AG08396 (cell line): ENCODE data around the gene TCF7.

Source experiments
- DNase-seq: peaks from one replicate; pipeline ENCODE4 v3.0.0; 2012; ENCODE audit warnings: low spot score, mixed read lengths

TCF7 gene

GRCh38 chr5:134113902-134114875, at the start of gene TCF7:
TCF7 (plus strand) TSS chr5:134114681; CDS start chr5:134114907, 226 bp downstream.
- peak; percentile 98 for DNase-seq

GRCh38 chr5:134069553-134069952, 44.9 kb upstream of the TCF7 start:
- no peak for DNase-seq

- no peak for DNase-seq
Measured at GRCh38 chr5:134070725-134071613, 43.5 kb upstream of the TCF7 start.

GRCh38 chr5:134071614-134072207, 42.8 kb upstream of the TCF7 start:
- DNase-seq: no peak

DNA sequence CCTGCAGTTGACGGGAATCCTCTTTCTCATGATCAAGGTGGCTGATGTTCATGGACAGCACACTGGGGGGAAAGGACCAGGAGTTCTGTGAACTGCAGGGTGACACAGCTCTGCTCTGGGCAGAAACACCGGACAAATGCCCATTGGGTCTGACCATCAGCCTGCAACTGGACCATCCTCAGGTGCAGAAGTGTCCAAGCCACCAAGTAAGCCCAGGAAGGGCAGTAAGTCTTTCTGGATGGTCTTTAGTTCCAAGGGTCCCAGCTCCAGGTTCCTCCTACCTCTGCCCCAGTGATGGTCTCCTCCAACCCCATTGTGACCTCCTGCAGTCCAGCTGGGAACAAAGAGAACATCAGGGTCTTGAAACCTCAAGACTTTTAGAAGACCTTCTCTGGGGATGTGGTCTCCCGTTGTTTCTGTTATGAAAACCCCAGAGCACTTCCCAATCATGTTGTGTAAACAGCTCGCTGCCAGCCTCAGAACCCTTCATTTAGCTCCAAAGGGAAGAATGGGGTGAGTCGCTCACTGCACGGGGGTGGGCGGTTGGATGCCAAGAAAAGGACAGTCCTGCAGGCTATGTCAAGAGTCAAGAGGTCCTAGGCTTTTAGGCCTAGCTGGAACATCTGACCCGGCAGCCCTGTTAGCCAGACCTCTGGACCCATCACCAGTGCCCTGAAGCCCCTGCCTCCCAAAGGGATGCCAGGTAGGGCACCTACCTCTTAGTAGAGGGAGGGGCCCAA, 41.8 kb upstream of the TCF7 start:
- no peak for DNase-seq

GRCh38 chr5:134073404-134073803, 41.1 kb upstream of the TCF7 start:
- DNase-seq: peak; percentile 62

DNA sequence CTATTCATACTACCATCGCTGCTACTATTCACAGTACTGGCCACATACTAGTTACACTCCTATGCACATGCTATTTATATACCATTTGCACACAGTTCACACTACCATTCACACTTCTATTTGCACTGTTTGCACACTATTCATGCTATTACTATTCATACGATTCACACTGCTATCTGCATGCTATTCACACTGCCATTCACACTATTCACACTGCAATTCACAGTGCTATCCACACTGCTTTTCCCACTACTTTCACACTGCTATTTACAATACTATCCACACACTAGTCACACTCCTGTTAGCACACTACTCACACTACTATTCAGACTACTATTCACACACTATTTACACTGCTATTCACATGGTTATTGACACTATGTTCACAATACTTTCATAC, 39.4 kb upstream of the TCF7 start:
- no peak for DNase-seq

DNA sequence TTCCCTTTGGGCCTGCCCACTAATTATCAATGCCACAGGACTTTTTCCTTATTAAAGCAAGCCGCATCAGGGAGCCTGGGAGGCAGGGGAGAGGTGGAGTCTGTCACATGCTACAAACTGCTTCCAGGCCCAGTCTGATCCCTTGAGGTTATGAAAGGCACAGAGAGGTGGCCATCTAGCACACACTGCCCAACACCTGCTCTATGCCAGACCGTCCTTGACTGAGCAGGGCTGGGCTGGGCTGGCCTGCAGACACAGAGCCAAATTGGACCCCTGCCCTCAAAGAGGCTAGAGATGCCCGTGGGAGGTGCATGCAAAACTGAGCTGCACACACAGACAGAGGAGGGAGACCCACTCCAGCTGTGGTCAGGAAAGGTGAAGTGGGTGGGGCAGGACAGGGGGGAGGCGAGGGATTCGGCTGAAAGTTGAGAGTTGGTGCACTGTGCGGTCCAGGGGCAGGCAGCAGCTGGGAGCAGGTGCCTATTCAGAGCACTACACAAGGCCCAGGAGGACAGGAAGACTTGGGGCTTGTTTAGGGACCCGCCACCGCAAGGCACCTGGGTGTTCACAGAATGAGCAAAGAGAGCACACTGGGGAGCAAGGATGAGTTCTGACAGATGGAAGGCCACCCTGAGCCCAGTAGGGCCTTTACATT, 36.4 kb upstream of the TCF7 start:
- no peak for DNase-seq

GRCh38 chr5:134079748-134080581, 34.5 kb upstream of the TCF7 start:
- no peak for DNase-seq

- no peak for DNase-seq
Measured at GRCh38 chr5:134082264-134082992, 32.1 kb upstream of the TCF7 start.

- DNase-seq: no peak
Measured at GRCh38 chr5:134083517-134083916, 31.0 kb upstream of the TCF7 start.

GRCh38 chr5:134084022-134084565, 30.4 kb upstream of the TCF7 start:
- DNase-seq: no peak

- DNase-seq: no peak
Measured at GRCh38 chr5:134084570-134084969, 29.9 kb upstream of the TCF7 start.

- no peak for DNase-seq
Measured at GRCh38 chr5:134085411-134085810, 29.1 kb upstream of the TCF7 start.

DNA sequence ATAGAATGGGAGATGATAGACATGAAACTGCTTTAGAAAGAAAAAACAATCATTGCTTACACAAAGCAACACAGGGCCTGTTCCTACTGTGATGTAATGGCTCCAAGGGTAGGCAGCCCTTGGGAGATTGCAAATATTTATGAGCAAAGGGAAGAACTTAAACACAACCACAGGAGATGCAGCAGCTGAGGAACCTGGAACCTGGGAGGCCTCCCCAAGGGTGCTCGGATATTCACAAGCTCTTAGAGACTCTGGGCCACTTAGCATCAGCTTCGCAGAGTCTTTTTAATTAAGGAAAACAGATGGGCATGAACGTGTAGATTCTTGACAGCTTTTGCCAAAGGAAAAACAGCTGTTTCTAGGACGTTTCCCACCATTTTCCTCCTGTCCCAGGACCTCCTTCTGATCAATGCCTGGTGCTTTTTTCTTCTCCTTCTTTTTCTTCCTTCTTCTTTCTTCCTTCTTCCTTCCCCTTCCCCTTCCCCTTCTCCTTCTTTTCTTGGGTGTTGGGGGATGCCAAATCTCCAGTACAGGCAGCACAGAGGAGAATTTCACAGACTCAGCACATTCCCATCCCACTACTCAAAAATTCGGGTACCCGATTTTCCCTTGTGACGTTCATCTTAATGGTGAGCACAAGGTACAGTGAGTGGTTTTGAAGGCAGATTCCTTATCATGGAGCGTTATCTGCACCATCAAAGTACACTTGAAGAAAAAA, 28.1 kb upstream of the TCF7 start:
- no peak for DNase-seq

GRCh38 chr5:134086943-134087305, 27.6 kb upstream of the TCF7 start:
- DNase-seq: no peak

DNA sequence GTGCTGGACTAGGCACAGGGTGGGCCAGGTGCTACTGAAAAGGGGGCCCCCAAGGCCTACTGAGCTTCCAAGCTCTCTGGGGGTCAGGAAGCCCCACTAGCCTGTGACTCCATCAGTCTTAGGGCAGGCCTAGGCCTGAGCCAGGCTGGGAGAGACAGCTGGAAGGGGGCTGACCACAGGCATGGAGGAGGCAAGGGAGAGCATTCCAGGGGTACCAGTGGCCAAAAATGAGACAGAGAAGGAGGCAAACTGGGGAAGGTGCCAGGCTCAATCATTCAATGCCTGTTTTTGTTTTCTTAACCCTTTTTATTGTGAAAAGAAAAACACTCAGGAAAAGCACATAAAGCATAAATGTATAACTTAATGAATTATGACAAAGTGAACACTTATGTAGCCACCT, 26.2 kb upstream of the TCF7 start:
- peak; percentile 61 for DNase-seq

GRCh38 chr5:134088994-134089560, 25.4 kb upstream of the TCF7 start:
- no peak for DNase-seq
